SW 1271 (cell line): ENCODE measurements around the gene SNRPD2.
"Not testable (repeated sequence)": the region's sequence is repeated elsewhere in the genome, so short reads cannot be mapped to it uniquely, and the experiment has no call there.

Experiments
- DNase-seq, 2 experiments: peaks; one replicate each; lab custom pipeline; 2025; lab: John Stamatoyannopoulos, UW

The SNRPD2 gene

GRCh38 chr19:45705115-45705514 lies 13.4 kb upstream of the SNRPD2 start:
- DNase-seq, result no peak

GRCh38 chr19:45701676-45702075 lies 9.9 kb upstream of the SNRPD2 start:
- DNase-seq, result no peak

GRCh38 chr19:45693106-45693788 lies 1.5 kb upstream of the SNRPD2 start:
- DNase-seq, result peak in 1 of 2 experiments; percentile 37

- DNase-seq, result peak; percentile 94 to 98
Measured at GRCh38 chr19:45692187-45693105, 693 bp upstream of the SNRPD2 start, which contains the start of gene QPCTL. Gene QPCTL (plus strand): TSS chr19:45692666. CDS start chr19:45692704, 38 bp downstream.

- no peak for DNase-seq
Measured at GRCh38 chr19:45687599-45687998, 4.2 kb downstream of the SNRPD2 start.

- DNase-seq, result not testable (repeated sequence)
Measured at GRCh38 chr19:45685045-45685444, 6.7 kb downstream of the SNRPD2 start.

- DNase-seq, result no peak
Measured at GRCh38 chr19:45682908-45683307, 8.8 kb downstream of the SNRPD2 start.

- no peak for DNase-seq
Measured at GRCh38 chr19:45682117-45682516, 9.6 kb downstream of the SNRPD2 start.

GRCh38 chr19:45681391-45682015 lies 10.2 kb downstream of the SNRPD2 start:
- DNase-seq, result peak in 1 of 2 experiments; percentile 81

- DNase-seq, result no peak
Measured at GRCh38 chr19:45677351-45678230, 14.2 kb downstream of the SNRPD2 start.

GRCh38 chr19:45676851-45677263 lies 14.9 kb downstream of the SNRPD2 start:
- DNase-seq, result no peak

- no peak for DNase-seq
Measured at GRCh38 chr19:45674946-45675345, 16.8 kb downstream of the SNRPD2 start.

GRCh38 chr19:45670670-45671453 lies 20.9 kb downstream of the SNRPD2 start:
- no peak for DNase-seq

GRCh38 chr19:45668342-45668871 lies 23.3 kb downstream of the SNRPD2 start:
- DNase-seq, result no peak

- DNase-seq, result peak in 1 of 2 experiments; percentile 37
Measured at GRCh38 chr19:45667620-45668341, 24.0 kb downstream of the SNRPD2 start, which contains the start of gene GIPR. Gene GIPR (plus strand): TSS chr19:45668221. CDS start chr19:45669521, 1,300 bp downstream.

- DNase-seq, result no peak
Measured at GRCh38 chr19:45664575-45664974, 27.2 kb downstream of the SNRPD2 start.

GRCh38 chr19:45663800-45664199 lies 28.0 kb downstream of the SNRPD2 start:
- no peak for DNase-seq

GRCh38 chr19:45660636-45661035 lies 31.1 kb downstream of the SNRPD2 start:
- no peak for DNase-seq

GRCh38 chr19:45659096-45659729 lies 32.5 kb downstream of the SNRPD2 start:
- no peak for DNase-seq
